Heart left ventricle (tissue), 16 donors: ENCODE results near the gene PRPF8. TPM values are rescaled to one million over a fixed set of nuclear protein-coding genes. Genes with fewer than 3 reads are reported as not detected.

ENCODE experiments used
- ATAC-seq, 4 donors: fragments of 200-7000 bp; cut with Tn5 transposase; one replicate each; pipeline ENCODE4 v1.9.1; 2020 to 2022; ENCODE audit warnings: moderate library complexity in 4 of 4, mild to moderate bottlenecking in 3 of 4, moderate number of reproducible peaks in 1 of 4
- DNase-seq, 5 donors: peaks; one replicate each; pipeline ENCODE4 v3.0.0-alpha.2; 2020
- H3K27ac ChIP-seq, 12 donors: fragments of 200-600 bp; sonication (generic) in 4 of 12; one replicate each; pipeline versions ENCODE4 v1.5.0 to v1.8.0; 2016 to 2022; ENCODE audit warnings: mild to moderate bottlenecking in 2 of 12
- H3K27me3 ChIP-seq, 9 donors: fragments of 200-600 bp; sonication (generic) in 2 of 9; one replicate each; pipeline versions ENCODE4 v1.5.1 to v1.8.0; 2016 to 2022; ENCODE audit warnings: mild to moderate bottlenecking in 3 of 9
- H3K36me3 ChIP-seq, 9 donors: fragments of 200-600 bp; sonication (generic) in 2 of 9; one replicate each; pipeline versions ENCODE4 v1.5.0 to v1.8.0; 2018 to 2022; ENCODE audit warnings: mild to moderate bottlenecking in 2 of 9
- H3K4me1 ChIP-seq, 12 donors: fragments of 200-600 bp; sonication (generic) in 4 of 12; one replicate each; pipeline versions ENCODE4 v1.5.0 to v1.8.0; 2016 to 2022; ENCODE audit warnings: mild to moderate bottlenecking in 3 of 12
- H3K4me3 ChIP-seq, 12 donors: fragments of 200-600 bp; sonication (generic) in 4 of 12; one replicate each; pipeline versions ENCODE4 v1.5.0 to v1.8.0; 2017 to 2022; ENCODE audit warnings: mild to moderate bottlenecking in 9 of 12, moderate library complexity in 4 of 12
- H3K9me3 ChIP-seq, 12 donors: fragments of 200-600 bp; sonication (generic) in 4 of 12; one replicate each; pipeline versions ENCODE4 v1.5.0 to v1.8.0; 2016 to 2022; ENCODE audit warnings: mild to moderate bottlenecking in 1 of 12
- CTCF ChIP-seq, 12 donors: fragments of 200-600 bp; sonication (generic) in 4 of 12; IDR thresholded peaks; one replicate each; pipeline versions ENCODE4 v1.5.0 to v1.8.0; 2018 to 2022; ENCODE audit warnings: antibody characterized with exemption in 12 of 12, mild to moderate bottlenecking in 5 of 12
- POLR2A ChIP-seq, 2 donors: fragments of 450-650 bp; IDR thresholded peaks; one replicate each; pipeline ENCODE4 v1.6.1; 2017; ENCODE audit warnings: antibody characterized with exemption in 2 of 2, mild to moderate bottlenecking in 2 of 2, moderate library complexity in 2 of 2
- WGBS, 4 donors: extraction: QIAGEN DNeasy Blood & Tissue Kit in 2 of 4; methylation state at CpG; one replicate each; pipeline versions ENCODE4 v1.1.5 to v1.1.7; 2013 to 2018; 5-methylcytosine and 5-hydroxymethylcytosine counted together
- intact Hi-C, 10 donors: fragments of 100-400 bp; cut with DNase I; formaldehyde crosslinking; loops; one replicate each; pipeline versions ENCODE4 v1.11.1 to v1.14.2; 2022
- polyA plus RNA-seq, 2 donors: library from polyadenylated mRNA; stranded (reverse); fragments of 200-250 nt; gene quantifications; one replicate each; pipeline ENCODE4 v1.2.3, GENCODE V29; 2013
- total RNA-seq, 9 donors: library from RNA; depleted of rRNA in 2 of 9; stranded (reverse); fragments of >200 nt in 2 of 9; fragmentation: NEBNext Ultra II Directional in 3 of 9; extraction: Animal tissue kit (Norgen Biotek cat#: 25700) in 3 of 9; gene quantifications; one replicate each; pipeline versions ENCODE4 v1.1.0 to v1.2.4, GENCODE V29; 2016 to 2023
- donor health status: ischemic (EF 13 %, LVEDD 7.1; RV severe dilation, severe dysfunction).
- donor health status: healthy with polysubstance abuse.
- donor health status: DM: no; HTN: yes; CAD: no.
- donor health status: DM: no; HTN: no; CAD: no.
- donor health status: ischemic (EF 25% LVEDD 6.9; RV normal size, moderate dysfunction).
- donor health status: ischemic (EF 25% LVEDD 5.7; RV mildly dilated, moderate dysfunction).
- donor health status: healthy.
- donor health status: DM: yes; HTN: yes; CAD: no.
- donor health status: ischemic (EF 35%, LVEDD 5.7; RV mildly dilated, moderate dysfunction).
- donor health status: nonischemic (EF 11% LVEDD 7.7; RV severe dilation, severe dysfunction).
- donor health status: DM: yes; HTN: yes; CAD: no.
- donor health status: PGD.
- donor health status: ischemic (EF 29% LVEDD 5.4; RV normal size, mild dysfunction).
- donor health status: nonischemic (EF 23%, LVEDD 6.1; RV moderate dilation, normal function).

PRPF8 gene
- total and polyA plus RNA-seq, 11 donors: 70.1 to 195 (median 145) TPM

GRCh38 chr17:1712271-1712670 is 27.6 kb upstream of the PRPF8 start:
- TF ChIP-seq CTCF (IDR thresholded peaks at IDR 0.05): no peak
- no peak for TF ChIP-seq POLR2A (IDR thresholded peaks at IDR 0.05)
- WGBS, 4 donors: 86 to 93% (median 92%) methylated on average over 8 of the region's 8 CpGs
- DNase-seq (no peak), ATAC-seq (no peak)
- peak overlapping the region in 3 of 12 donors; percentile 100 for H3K27ac ChIP-seq
- no peaks in the 10 kb centered on the region for H3K27me3 ChIP-seq
- H3K36me3 ChIP-seq: peaks cover 0 to 37% (median 32%) of the 10 kb centered on the region in 9 donors
- no peaks in the 10 kb centered on the region for H3K9me3 ChIP-seq
- peak overlapping the region in 2 of 12 donors; percentile 9 to 100 for H3K4me3 ChIP-seq
- peaks cover 4 to 58% (median 42%) of the 10 kb centered on the region in 12 donors for H3K4me1 ChIP-seq
- intact Hi-C loops: loop anchor here in 5 of 10 donors (5.0 to 10.0 kb wide), 6 partner anchors 35 to 683 kb away; partner anchors contain the start of gene OVCA2 (in 1 of the 5)

GRCh38 chr17:1711804-1712203 is 27.1 kb upstream of the PRPF8 start:
- Histone ChIP-seq H3K4me1 (peaks cover 4 to 56% (median 42%) of the 10 kb centered on the region in 12 donors), H3K27ac (peak overlapping the region in 2 of 12 donors; percentile 100), H3K4me3 (peak overlapping the region in 2 of 12 donors; percentile 5 to 7), H3K9me3 (no peaks in the 10 kb centered on the region), H3K36me3 (peaks cover 0 to 37% (median 32%) of the 10 kb centered on the region in 9 donors), H3K27me3 (no peaks in the 10 kb centered on the region)
- intact Hi-C loops: loop anchor here in 5 of 10 donors (2.0 to 10.0 kb wide), 7 partner anchors 27 to 683 kb away; partner anchors contain the start of genes OVCA2 (in 1 of the 5) and PRPF8 (in 1 of the 5)
- no peak for TF ChIP-seq CTCF (IDR thresholded peaks at IDR 0.05)
- TF ChIP-seq POLR2A (IDR thresholded peaks at IDR 0.05): no peak
- no peak for DNase-seq
- 65 to 77% (median 70%) methylated on average over 4 of the region's 4 CpGs for WGBS, 4 donors
- ATAC-seq: no peak

GRCh38 chr17:1710807-1711553 is 26.3 kb upstream of the PRPF8 start:
- TF ChIP-seq POLR2A (IDR thresholded peaks at IDR 0.05) (no peak), CTCF (IDR thresholded peaks at IDR 0.05) (no peak)
- Histone ChIP-seq H3K4me1 (peaks cover 4 to 56% (median 42%) of the 10 kb centered on the region in 12 donors), H3K27ac (peak overlapping the region; percentile 15 to 88 (median 80)), H3K36me3 (peaks cover 0 to 37% (median 32%) of the 10 kb centered on the region in 9 donors), H3K27me3 (no peaks in the 10 kb centered on the region), H3K4me3 (peak overlapping the region; percentile 57 to 98 (median 75)), H3K9me3 (no peaks in the 10 kb centered on the region)
- WGBS, 4 donors: 34 to 42% (median 38%) methylated on average over 14 of the region's 14 CpGs
- ATAC-seq (no peak), DNase-seq (no peak)
- intact Hi-C loops: loop anchor here in 5 of 10 donors (2.0 to 10.0 kb wide), 7 partner anchors 26 to 684 kb away; partner anchors contain the start of genes OVCA2 (in 1 of the 5) and PRPF8 (in 1 of the 5)
